HEK293T (cell line): ENCODE measurements around the gene SKAP2.

Experiments used
- CTCF ChIA-PET: fragments of 350-600 bp; formaldehyde crosslinking; extraction: SDS; loops from one replicate; lab custom pipeline; 2021; ENCODE audit warnings: antibody characterized with exemption, inconsistent platforms; lab: Yijun Ruan, JAX
- POLR2A ChIA-PET: fragments of 350-600 bp; formaldehyde crosslinking; extraction: SDS; loops from one replicate; lab custom pipeline; 2020; ENCODE audit warnings: antibody characterized with exemption, inconsistent platforms; lab: Yijun Ruan, JAX
- DNase-seq: peaks from one replicate; pipeline ENCODE4 v3.0.0; 2012; ENCODE audit warnings: mixed read lengths; ENCODE audit errors: extremely low spot score
- ARNT ChIP-seq: fragments of 450-650 bp; IDR thresholded peaks from 2 replicates; pipeline ENCODE4 v1.6.1; 2017; ENCODE audit warnings: mild to moderate bottlenecking
- BHLHE40 ChIP-seq: fragments of 450-650 bp; IDR thresholded peaks from 2 replicates; pipeline ENCODE4 v1.6.1; 2016; ENCODE audit warnings: mild to moderate bottlenecking, moderate library complexity, borderline replicate concordance
- CTBP1 ChIP-seq: fragments of 450-650 bp; IDR thresholded peaks from 2 replicates; pipeline ENCODE4 v1.6.1; 2016; ENCODE audit warnings: borderline replicate concordance
- ELF4 ChIP-seq: fragments of 450-650 bp; IDR thresholded peaks from 2 replicates; pipeline ENCODE4 v1.6.1; 2017; ENCODE audit warnings: antibody characterized with exemption
- FOXA1 ChIP-seq: fragments of 450-650 bp; IDR thresholded peaks from 2 replicates; pipeline ENCODE4 v1.6.1; 2016; ENCODE audit warnings: mild to moderate bottlenecking
- FOXK2 ChIP-seq: fragments of 450-650 bp; IDR thresholded peaks from 2 replicates; pipeline ENCODE4 v1.6.1; 2016; ENCODE audit warnings: mild to moderate bottlenecking
- FOXM1 ChIP-seq: fragments of 450-650 bp; IDR thresholded peaks from 2 replicates; pipeline ENCODE4 v1.6.1; 2017; ENCODE audit warnings: mild to moderate bottlenecking, borderline replicate concordance
- HDGF ChIP-seq: fragments of 450-650 bp; IDR thresholded peaks from 2 replicates; pipeline ENCODE4 v1.6.1; 2017; ENCODE audit warnings: antibody characterized with exemption, borderline replicate concordance
- L3MBTL2 ChIP-seq: fragments of 450-650 bp; conservative IDR thresholded peaks from 2 replicates; pipeline ENCODE4 v1.6.1; 2016; ENCODE audit warnings: mild to moderate bottlenecking
- LEF1 ChIP-seq: fragments of 450-650 bp; IDR thresholded peaks from 2 replicates; pipeline ENCODE4 v1.6.1; 2017; ENCODE audit warnings: mild to moderate bottlenecking, borderline replicate concordance
- NFRKB ChIP-seq: fragments of 450-650 bp; IDR thresholded peaks from 2 replicates; pipeline ENCODE4 v1.6.1; 2016; ENCODE audit warnings: mild to moderate bottlenecking, moderate library complexity
- SP1 ChIP-seq: fragments of 450-650 bp; IDR thresholded peaks from 2 replicates; pipeline ENCODE4 v1.6.1; 2017
- SUZ12 ChIP-seq: fragments of 450-650 bp; IDR thresholded peaks from 2 replicates; pipeline ENCODE4 v1.6.1; 2016; ENCODE audit warnings: mild to moderate bottlenecking
- TARDBP ChIP-seq: fragments of 450-650 bp; IDR thresholded peaks from 2 replicates; pipeline ENCODE4 v1.6.1; 2016
- ZNF384 ChIP-seq: fragments of 450-650 bp; IDR thresholded peaks from 2 replicates; pipeline ENCODE4 v1.6.1; 2016
- TF ChIP-seq, protein P1 (sequence below): fragments of 450-650 bp; IDR thresholded peaks from 2 replicates; pipeline ENCODE4 v1.6.1; 2016

Gene SKAP2

DNA sequence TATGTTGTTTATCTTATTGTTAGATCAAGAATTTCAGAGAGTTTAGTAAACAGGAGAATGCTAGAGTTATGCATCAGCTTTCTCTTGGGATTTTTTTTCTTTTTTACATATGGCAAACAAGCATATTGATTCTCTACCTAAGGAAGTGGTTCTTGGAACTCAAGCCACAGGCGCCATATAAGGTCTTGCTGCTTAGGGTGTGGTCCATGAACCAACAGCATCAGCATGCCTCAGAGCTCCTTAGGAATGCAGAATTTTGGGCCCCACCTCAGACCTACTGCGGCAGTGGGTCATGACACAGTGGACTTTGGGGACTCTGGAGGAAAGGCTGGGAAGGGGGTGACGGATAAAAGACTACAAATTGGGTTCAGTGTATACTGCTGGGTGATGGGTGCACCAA is 230.8 kb downstream of the SKAP2 start:
- CTCF ChIA-PET = no interaction called here
- no peak for DNase-seq
- POLR2A ChIA-PET = no interaction called here
- TF ChIP-seq FOXA1 (no peak), BHLHE40 (no peak), ZNF384 (no peak), NFRKB (no peak), ELF4 (no peak), L3MBTL2 (no peak), SUZ12 (no peak), LEF1 (no peak), SP1 (no peak), ARNT (no peak), TARDBP (no peak), FOXM1 (no peak), HDGF (no peak), FOXK2 (no peak), CTBP1 (no peak)
- TF ChIP-seq, protein P1, sequence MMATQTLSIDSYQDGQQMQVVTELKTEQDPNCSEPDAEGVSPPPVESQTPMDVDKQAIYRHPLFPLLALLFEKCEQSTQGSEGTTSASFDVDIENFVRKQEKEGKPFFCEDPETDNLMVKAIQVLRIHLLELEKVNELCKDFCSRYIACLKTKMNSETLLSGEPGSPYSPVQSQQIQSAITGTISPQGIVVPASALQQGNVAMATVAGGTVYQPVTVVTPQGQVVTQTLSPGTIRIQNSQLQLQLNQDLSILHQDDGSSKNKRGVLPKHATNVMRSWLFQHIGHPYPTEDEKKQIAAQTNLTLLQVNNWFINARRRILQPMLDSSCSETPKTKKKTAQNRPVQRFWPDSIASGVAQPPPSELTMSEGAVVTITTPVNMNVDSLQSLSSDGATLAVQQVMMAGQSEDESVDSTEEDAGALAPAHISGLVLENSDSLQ = no peak

DNA sequence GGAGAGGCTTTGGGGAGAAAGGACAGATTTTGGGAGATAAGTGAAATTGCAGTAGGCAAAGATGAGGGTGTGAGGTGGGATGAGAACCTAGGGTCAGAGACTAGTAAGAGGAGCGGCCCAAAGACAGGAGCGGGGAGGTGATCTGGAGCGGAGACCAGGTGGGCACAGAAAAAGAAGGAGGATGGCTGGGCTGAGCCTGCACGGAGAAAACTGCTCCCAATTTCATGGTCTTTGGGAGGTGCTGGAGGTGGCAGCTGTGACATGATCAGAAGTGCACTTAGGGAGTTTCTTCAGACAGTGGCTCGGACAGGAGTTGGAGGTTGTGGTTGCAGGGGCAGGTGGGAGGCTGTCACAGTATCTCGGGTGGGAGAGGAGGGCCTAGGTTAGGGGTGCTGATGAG is 232.8 kb downstream of the SKAP2 start:
- no peak for TF ChIP-seq NFRKB
- TF ChIP-seq, protein P1 = no peak
- TF ChIP-seq ARNT = no peak
- no peak for TF ChIP-seq ZNF384
- TF ChIP-seq FOXM1 = no peak
- TF ChIP-seq HDGF = no peak
- no peak for TF ChIP-seq FOXA1
- TF ChIP-seq TARDBP = no peak
- TF ChIP-seq LEF1 = no peak
- TF ChIP-seq L3MBTL2 = no peak
- TF ChIP-seq BHLHE40 = no peak
- TF ChIP-seq SP1 = no peak
- TF ChIP-seq CTBP1 = no peak
- no peak for TF ChIP-seq FOXK2
- TF ChIP-seq ELF4 = no peak
- CTCF ChIA-PET = no interaction called here
- no peak for DNase-seq

DNA sequence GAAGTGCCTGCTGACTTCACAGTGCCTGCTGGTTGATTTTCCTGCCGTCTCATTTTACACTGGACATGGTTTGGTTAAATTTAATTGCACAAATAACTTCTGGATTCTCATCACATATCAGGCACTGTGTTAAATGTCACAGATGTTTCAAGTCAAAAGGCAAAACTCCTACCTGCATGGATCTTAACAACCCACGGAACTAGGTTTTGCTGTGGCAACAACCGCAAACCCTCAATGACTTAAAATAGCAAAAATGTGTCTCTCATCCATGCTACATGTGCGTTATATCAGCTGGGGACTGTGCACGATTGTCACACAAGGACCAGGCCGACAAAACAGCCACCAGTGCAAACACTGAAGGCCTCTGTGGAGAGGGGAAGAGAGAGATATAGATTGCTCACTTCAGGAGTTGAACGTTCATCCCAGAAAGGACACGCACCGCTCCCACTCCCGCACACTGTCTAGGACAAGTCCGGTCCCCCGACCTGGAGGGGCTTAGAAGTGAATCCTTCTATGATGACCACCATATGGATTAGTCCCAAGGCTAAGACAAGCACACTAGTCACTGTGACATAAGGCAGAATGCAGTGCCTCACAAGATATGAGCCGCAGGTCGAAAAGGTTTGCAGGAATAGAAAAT is 233.3 kb downstream of the SKAP2 start:
- CTCF ChIA-PET = no interaction called here

More for the DNA sequence above, 232.8 kb downstream of the SKAP2 start:
- POLR2A ChIA-PET = no interaction called here

DNA sequence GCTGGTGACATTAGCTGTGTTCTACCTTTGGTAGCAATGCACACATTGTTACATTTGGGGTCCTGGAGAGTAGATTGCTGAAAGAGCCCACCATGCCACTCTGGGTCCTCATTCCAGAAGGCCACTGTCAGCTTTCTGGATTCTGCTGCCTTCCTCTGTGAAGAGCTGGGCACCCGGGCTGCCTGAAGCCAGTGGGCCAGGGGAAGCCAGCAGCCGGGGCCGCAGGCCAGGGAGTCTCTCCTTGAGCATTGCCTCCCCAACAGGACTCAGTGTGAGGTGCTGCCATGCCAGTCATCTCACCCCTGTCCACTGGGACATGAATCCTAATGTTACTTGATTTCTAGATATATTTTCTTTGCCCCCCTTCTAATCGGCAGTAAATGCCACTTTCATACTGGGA is 234.0 kb downstream of the SKAP2 start:
- CTCF ChIA-PET = no interaction called here
- no peak for TF ChIP-seq L3MBTL2
- no peak for TF ChIP-seq FOXM1
- no peak for TF ChIP-seq SUZ12
- TF ChIP-seq, protein P1 = no peak
- no peak for TF ChIP-seq LEF1
- TF ChIP-seq HDGF = no peak
- no peak for TF ChIP-seq FOXK2
- no peak for TF ChIP-seq ZNF384
- no peak for TF ChIP-seq BHLHE40
- TF ChIP-seq ARNT = no peak
- no peak for TF ChIP-seq CTBP1
- no peak for TF ChIP-seq FOXA1
- no peak for TF ChIP-seq SP1
- no peak for TF ChIP-seq ELF4
- no peak for TF ChIP-seq TARDBP
- TF ChIP-seq NFRKB = no peak
- POLR2A ChIA-PET = no interaction called here
- DNase-seq = no peak

More for the DNA sequence above, 233.3 kb downstream of the SKAP2 start:
- POLR2A ChIA-PET = no interaction called here
- DNase-seq = no peak
- TF ChIP-seq FOXM1 (no peak), TARDBP (no peak), ELF4 (no peak), SP1 (no peak), LEF1 (no peak), ARNT (no peak), HDGF (no peak), CTBP1 (no peak), NFRKB (no peak), FOXK2 (no peak), FOXA1 (no peak), SUZ12 (no peak), BHLHE40 (no peak), ZNF384 (no peak), L3MBTL2 (no peak)
- TF ChIP-seq, protein P1 = no peak

DNA sequence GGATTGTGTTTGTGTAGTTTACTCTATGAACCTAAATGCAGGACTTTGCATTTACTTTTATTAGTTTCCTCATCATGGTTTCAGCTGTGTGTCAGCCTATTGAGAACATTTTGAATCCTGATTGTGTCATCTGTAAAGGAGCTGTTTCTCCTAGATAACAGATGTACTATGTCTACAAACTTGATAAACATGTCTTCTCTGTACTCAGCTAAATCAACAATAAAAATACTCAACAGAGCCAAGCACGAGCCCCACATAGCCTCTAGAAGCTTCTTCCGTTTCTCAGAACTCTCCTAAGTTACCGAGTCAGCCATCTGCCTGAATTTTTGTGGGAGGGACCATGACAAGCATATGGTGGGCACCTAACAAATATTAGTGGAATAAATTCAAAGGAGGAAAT is 234.7 kb downstream of the SKAP2 start:
- no peak for TF ChIP-seq HDGF
- TF ChIP-seq FOXA1 = no peak
- DNase-seq = no peak
- ChIA-PET CTCF (no interaction called here), POLR2A (no interaction called here)

DNA sequence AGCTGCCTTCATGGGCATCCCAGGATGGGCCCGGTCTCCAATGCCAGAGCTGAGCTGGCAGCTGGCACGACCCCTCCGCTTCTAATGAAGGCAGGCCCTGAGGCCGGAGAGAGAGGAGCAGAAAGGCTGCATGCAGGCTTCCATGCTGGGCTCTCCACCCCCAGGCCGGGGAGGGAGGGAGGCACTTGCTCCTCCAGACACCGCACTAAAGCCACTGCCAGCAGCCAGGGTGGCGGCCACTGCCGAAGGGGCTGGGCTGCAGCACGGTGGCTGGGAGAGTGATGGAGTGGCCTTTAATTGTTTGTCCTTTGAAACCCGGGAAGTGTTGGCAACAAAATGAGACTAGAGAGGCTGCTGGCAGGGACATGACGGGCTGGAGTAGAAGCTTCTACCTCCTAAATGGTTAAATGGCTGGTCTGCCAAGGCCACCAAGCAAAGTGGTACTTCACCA is 236.5 kb downstream of the SKAP2 start:
- TF ChIP-seq LEF1 = no peak
- TF ChIP-seq SP1 = no peak
- TF ChIP-seq SUZ12 = no peak
- TF ChIP-seq FOXM1 = no peak
- TF ChIP-seq, protein P1 = no peak
- TF ChIP-seq TARDBP = no peak
- TF ChIP-seq CTBP1 = no peak
- TF ChIP-seq BHLHE40 = no peak
- no peak for TF ChIP-seq NFRKB
- no peak for TF ChIP-seq ARNT
- TF ChIP-seq FOXK2 = no peak
- TF ChIP-seq L3MBTL2 = no peak
- TF ChIP-seq HDGF = no peak
- TF ChIP-seq ELF4 = no peak
- no peak for TF ChIP-seq ZNF384
- no peak for TF ChIP-seq FOXA1
- no peak for DNase-seq
- ChIA-PET CTCF (no interaction called here), POLR2A (no interaction called here)
